ENCODE results near the gene DEFB113.

GRCh38 chr6:49966334-49966733 is 3.1 kb downstream of the DEFB113 start:
- TF ChIP-seq CTCF (IDR thresholded peaks at IDR 0.05; ENCODE audit: low read length), result no peak
- no peak for TF ChIP-seq EZH2phosphoT487 (IDR thresholded peaks at IDR 0.05; ENCODE audit: low read length)
- TF ChIP-seq EZH2 (optimal IDR thresholded peaks at IDR 0.05; ENCODE audit: low read depth, low read length), result no peak

All from MM.1S (cell line).